ENCODE measurements around the gene XPO4. TPM values are rescaled to one million over a fixed set of nuclear protein-coding genes. Genes with fewer than 3 reads are reported as not detected.

Gene XPO4
- polyA plus RNA-seq, 1 of the 3 experiments (the other 2 are of a cell fraction): 4.2 TPM

DNA sequence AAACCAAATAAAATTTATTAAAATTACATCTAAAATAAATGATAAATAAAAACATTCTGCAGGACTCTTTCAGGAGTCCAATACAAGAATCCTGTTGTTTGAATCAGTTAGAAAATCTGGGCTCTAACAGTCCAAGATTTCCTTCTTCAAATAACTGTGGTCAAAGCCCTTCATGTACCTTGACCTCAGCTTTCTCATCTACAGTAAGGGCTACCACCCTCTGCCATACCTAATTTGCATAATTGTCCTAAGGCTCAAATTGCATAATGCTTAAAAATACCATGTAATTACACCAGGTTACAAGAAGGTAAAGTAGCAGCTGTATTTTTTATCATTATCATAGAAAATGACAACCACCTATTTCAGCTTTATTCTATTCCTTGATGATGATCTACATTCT is 54.3 kb downstream of the XPO4 start:
- Histone ChIP-seq H4K20me1 (ENCODE audit: insufficient read depth) (no peaks in the 10 kb centered on the region), H3K4me1 (ENCODE audit: control insufficient read depth in 1 of 2, insufficient read depth in 2 of 2, low read depth in 1 of 2, low read length in 1 of 2) (peaks cover 4 to 11% of the 10 kb centered on the region in 2 experiments; a peak in 3 of 4 replicates), H3K79me2 (ENCODE audit: insufficient read depth) (no peaks in the 10 kb centered on the region), H3K36me3 (replicated peaks in 1 of 2; ENCODE audit: control insufficient read depth in 1 of 2, insufficient read depth in 2 of 2, low read length in 1 of 2) (no peaks in the 10 kb centered on the region), H2AFZ (ENCODE audit: low read depth) (no peak overlapping the region), H3K9me3 (no peaks in the 10 kb centered on the region), H3K9ac (no peak overlapping the region), H3K27ac (ENCODE audit: low read depth in 2 of 2, low read length in 1 of 2) (no peak overlapping the region), H3F3A (replicated peaks; ENCODE audit: insufficient read depth) (peaks cover 9% of the 10 kb centered on the region), H3K4me2 (no peak overlapping the region), H3K27me3 (ENCODE audit: insufficient read depth) (no peaks in the 10 kb centered on the region), H3K9me2 (no peaks in the 10 kb centered on the region), H3K4me3 (ENCODE audit: low read depth in 2 of 2, low read length in 1 of 2) (no peak overlapping the region)
- no peak for TF ChIP-seq GATA2 (CRISPR knock-in tag; IDR thresholded peaks at IDR 0.05)
- TF ChIP-seq MXI1 (IDR thresholded peaks at IDR 0.05; ENCODE audit: low read depth, low read length): no peak
- no peak for TF ChIP-seq RCOR1 (IDR thresholded peaks at IDR 0.05; ENCODE audit: low read length)
- TF ChIP-seq, protein P1, sequence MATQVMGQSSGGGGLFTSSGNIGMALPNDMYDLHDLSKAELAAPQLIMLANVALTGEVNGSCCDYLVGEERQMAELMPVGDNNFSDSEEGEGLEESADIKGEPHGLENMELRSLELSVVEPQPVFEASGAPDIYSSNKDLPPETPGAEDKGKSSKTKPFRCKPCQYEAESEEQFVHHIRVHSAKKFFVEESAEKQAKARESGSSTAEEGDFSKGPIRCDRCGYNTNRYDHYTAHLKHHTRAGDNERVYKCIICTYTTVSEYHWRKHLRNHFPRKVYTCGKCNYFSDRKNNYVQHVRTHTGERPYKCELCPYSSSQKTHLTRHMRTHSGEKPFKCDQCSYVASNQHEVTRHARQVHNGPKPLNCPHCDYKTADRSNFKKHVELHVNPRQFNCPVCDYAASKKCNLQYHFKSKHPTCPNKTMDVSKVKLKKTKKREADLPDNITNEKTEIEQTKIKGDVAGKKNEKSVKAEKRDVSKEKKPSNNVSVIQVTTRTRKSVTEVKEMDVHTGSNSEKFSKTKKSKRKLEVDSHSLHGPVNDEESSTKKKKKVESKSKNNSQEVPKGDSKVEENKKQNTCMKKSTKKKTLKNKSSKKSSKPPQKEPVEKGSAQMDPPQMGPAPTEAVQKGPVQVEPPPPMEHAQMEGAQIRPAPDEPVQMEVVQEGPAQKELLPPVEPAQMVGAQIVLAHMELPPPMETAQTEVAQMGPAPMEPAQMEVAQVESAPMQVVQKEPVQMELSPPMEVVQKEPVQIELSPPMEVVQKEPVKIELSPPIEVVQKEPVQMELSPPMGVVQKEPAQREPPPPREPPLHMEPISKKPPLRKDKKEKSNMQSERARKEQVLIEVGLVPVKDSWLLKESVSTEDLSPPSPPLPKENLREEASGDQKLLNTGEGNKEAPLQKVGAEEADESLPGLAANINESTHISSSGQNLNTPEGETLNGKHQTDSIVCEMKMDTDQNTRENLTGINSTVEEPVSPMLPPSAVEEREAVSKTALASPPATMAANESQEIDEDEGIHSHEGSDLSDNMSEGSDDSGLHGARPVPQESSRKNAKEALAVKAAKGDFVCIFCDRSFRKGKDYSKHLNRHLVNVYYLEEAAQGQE (IDR thresholded peaks at IDR 0.05; ENCODE audit: low read depth, low read length): no peak
- TF ChIP-seq EP300 (IDR thresholded peaks at IDR 0.05; ENCODE audit: borderline replicate concordance in 1 of 2, low read depth in 1 of 2, low read length in 1 of 2): no peak
- TF ChIP-seq, protein P2, sequence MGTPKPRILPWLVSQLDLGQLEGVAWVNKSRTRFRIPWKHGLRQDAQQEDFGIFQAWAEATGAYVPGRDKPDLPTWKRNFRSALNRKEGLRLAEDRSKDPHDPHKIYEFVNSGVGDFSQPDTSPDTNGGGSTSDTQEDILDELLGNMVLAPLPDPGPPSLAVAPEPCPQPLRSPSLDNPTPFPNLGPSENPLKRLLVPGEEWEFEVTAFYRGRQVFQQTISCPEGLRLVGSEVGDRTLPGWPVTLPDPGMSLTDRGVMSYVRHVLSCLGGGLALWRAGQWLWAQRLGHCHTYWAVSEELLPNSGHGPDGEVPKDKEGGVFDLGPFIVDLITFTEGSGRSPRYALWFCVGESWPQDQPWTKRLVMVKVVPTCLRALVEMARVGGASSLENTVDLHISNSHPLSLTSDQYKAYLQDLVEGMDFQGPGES (IDR thresholded peaks at IDR 0.05; ENCODE audit: low read depth, low read length): no peak
- DNase-seq: no peak
- CTCF ChIA-PET: interaction anchor here (1.9 to 4.9 kb wide), 2 partner anchors 20 to 21 kb away, joined by 7 to 25 read pairs; no protein-coding TSS in a partner anchor
- POLR2A ChIA-PET: no interaction called here

DNA sequence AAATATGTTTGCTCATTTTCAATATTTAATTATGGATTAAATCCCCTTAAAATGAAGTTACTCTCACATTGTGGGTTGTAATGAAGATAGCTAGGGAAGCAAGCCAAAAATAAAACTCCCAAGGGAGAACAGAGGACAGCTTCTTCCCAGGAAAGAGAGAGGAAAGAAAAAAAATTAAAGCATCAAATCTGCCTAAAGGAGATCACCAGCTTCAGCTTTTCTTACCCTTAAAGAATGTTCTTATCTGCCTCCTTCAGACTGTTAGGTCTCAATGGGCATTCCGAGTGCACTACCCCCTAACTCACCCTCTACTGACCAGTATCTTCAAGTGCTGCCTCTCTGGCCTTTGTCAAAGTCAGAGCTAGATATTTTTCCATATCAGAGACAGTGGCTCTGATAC is 55.2 kb downstream of the XPO4 start:
- ChIA-PET POLR2A (no interaction called here), CTCF (interaction anchor here (1.2 to 4.9 kb wide), 3 partner anchors 19 to 137 kb away, joined by 3 to 25 read pairs (median 7); no protein-coding TSS in a partner anchor)
- H2AFZ ChIP-seq (ENCODE audit: low read depth): no peak overlapping the region
- 73% methylated on average over 1 of the region's 1 CpG for WGBS (ENCODE audit: low lambda C conversion rate)
- H3K9me3 ChIP-seq: no peaks in the 10 kb centered on the region
- no peak overlapping the region for H3K27ac ChIP-seq (ENCODE audit: low read depth in 2 of 2, low read length in 1 of 2)
- no peaks in the 10 kb centered on the region for H3K79me2 ChIP-seq (ENCODE audit: insufficient read depth)
- TF ChIP-seq TEAD4 (IDR thresholded peaks at IDR 0.05; ENCODE audit: borderline replicate concordance, insufficient read depth) (no peak), GABPA (IDR thresholded peaks at IDR 0.05; ENCODE audit: low read depth) (no peak), FOSL2 (IDR thresholded peaks at IDR 0.05; ENCODE audit: borderline replicate concordance, low read depth) (no peak), EP300 (IDR thresholded peaks at IDR 0.05; ENCODE audit: borderline replicate concordance in 1 of 2, low read depth in 1 of 2, low read length in 1 of 2) (no peak)
- TF ChIP-seq, protein P3, sequence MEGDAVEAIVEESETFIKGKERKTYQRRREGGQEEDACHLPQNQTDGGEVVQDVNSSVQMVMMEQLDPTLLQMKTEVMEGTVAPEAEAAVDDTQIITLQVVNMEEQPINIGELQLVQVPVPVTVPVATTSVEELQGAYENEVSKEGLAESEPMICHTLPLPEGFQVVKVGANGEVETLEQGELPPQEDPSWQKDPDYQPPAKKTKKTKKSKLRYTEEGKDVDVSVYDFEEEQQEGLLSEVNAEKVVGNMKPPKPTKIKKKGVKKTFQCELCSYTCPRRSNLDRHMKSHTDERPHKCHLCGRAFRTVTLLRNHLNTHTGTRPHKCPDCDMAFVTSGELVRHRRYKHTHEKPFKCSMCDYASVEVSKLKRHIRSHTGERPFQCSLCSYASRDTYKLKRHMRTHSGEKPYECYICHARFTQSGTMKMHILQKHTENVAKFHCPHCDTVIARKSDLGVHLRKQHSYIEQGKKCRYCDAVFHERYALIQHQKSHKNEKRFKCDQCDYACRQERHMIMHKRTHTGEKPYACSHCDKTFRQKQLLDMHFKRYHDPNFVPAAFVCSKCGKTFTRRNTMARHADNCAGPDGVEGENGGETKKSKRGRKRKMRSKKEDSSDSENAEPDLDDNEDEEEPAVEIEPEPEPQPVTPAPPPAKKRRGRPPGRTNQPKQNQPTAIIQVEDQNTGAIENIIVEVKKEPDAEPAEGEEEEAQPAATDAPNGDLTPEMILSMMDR (IDR thresholded peaks at IDR 0.05): no peak
- TF ChIP-seq, protein P4, sequence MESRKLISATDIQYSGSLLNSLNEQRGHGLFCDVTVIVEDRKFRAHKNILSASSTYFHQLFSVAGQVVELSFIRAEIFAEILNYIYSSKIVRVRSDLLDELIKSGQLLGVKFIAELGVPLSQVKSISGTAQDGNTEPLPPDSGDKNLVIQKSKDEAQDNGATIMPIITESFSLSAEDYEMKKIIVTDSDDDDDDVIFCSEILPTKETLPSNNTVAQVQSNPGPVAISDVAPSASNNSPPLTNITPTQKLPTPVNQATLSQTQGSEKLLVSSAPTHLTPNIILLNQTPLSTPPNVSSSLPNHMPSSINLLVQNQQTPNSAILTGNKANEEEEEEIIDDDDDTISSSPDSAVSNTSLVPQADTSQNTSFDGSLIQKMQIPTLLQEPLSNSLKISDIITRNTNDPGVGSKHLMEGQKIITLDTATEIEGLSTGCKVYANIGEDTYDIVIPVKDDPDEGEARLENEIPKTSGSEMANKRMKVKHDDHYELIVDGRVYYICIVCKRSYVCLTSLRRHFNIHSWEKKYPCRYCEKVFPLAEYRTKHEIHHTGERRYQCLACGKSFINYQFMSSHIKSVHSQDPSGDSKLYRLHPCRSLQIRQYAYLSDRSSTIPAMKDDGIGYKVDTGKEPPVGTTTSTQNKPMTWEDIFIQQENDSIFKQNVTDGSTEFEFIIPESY (IDR thresholded peaks at IDR 0.05; ENCODE audit: borderline replicate concordance, low read depth): no peak
- TF ChIP-seq, protein P5, sequence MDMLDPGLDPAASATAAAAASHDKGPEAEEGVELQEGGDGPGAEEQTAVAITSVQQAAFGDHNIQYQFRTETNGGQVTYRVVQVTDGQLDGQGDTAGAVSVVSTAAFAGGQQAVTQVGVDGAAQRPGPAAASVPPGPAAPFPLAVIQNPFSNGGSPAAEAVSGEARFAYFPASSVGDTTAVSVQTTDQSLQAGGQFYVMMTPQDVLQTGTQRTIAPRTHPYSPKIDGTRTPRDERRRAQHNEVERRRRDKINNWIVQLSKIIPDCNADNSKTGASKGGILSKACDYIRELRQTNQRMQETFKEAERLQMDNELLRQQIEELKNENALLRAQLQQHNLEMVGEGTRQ (IDR thresholded peaks at IDR 0.05; ENCODE audit: borderline replicate concordance, low read depth, low read length): no peak
- peaks cover 4 to 11% of the 10 kb centered on the region in 2 experiments; a peak in 3 of 4 replicates for H3K4me1 ChIP-seq (ENCODE audit: control insufficient read depth in 1 of 2, insufficient read depth in 2 of 2, low read depth in 1 of 2, low read length in 1 of 2)
- H3K9ac ChIP-seq: no peak overlapping the region
- H4K20me1 ChIP-seq (ENCODE audit: insufficient read depth): no peaks in the 10 kb centered on the region
- no peak overlapping the region for H3K4me2 ChIP-seq
- no peaks in the 10 kb centered on the region for H3K9me2 ChIP-seq
- no peak for DNase-seq
- H3K4me3 ChIP-seq (ENCODE audit: low read depth in 2 of 2, low read length in 1 of 2): no peak overlapping the region
- peaks cover 9% of the 10 kb centered on the region for H3F3A ChIP-seq (replicated peaks; ENCODE audit: insufficient read depth)
- H3K36me3 ChIP-seq (replicated peaks in 1 of 2; ENCODE audit: control insufficient read depth in 1 of 2, insufficient read depth in 2 of 2, low read length in 1 of 2): peaks cover 3 to 4% of the 10 kb centered on the region in 2 experiments
- no peaks in the 10 kb centered on the region for H3K27me3 ChIP-seq (ENCODE audit: insufficient read depth)
